Nephron (organoid): ENCODE results near the gene MED7.
A peak's percentile ranks its signal among the peaks of the same experiment; 100 is the strongest.

Source experiments
- H3K27ac Mint-ChIP-seq, 3 experiments: 2 replicates each; pipeline ENCODE4 v1.8.0; 2020; ENCODE audit warnings: mixed read lengths in 3 of 3, mild to moderate bottlenecking in 2 of 3, moderate library complexity in 1 of 3
- H3K27me3 Mint-ChIP-seq: 2 replicates; pipeline ENCODE4 v1.8.0; 2021; ENCODE audit warnings: low read depth, mild to moderate bottlenecking, moderate library complexity, mixed read lengths
- H3K36me3 Mint-ChIP-seq: 2 replicates; pipeline ENCODE4 v1.8.0; 2020; ENCODE audit warnings: low read depth, mixed read lengths
- H3K4me1 Mint-ChIP-seq: 2 replicates; pipeline ENCODE4 v1.8.0; 2020; ENCODE audit warnings: mixed read lengths
- H3K4me3 Mint-ChIP-seq, 3 experiments: 2 replicates each; pipeline ENCODE4 v1.8.0; 2020; ENCODE audit warnings: mild to moderate bottlenecking in 3 of 3, mixed read lengths in 3 of 3, moderate library complexity in 2 of 3
- H3K9me3 Mint-ChIP-seq: 2 replicates; pipeline ENCODE4 v1.8.0; 2020; ENCODE audit warnings: mixed read lengths
- TF ChIP-seq, protein P1 (sequence below), 3 experiments: fragments of 200-600 bp; sonication (generic); IDR thresholded peaks; one replicate each; pipeline ENCODE4 v1.5.0; 2021; ENCODE audit warnings: antibody characterized with exemption in 3 of 3; ENCODE audit not compliant: unreplicated experiment in 3 of 3

The MED7 gene

DNA sequence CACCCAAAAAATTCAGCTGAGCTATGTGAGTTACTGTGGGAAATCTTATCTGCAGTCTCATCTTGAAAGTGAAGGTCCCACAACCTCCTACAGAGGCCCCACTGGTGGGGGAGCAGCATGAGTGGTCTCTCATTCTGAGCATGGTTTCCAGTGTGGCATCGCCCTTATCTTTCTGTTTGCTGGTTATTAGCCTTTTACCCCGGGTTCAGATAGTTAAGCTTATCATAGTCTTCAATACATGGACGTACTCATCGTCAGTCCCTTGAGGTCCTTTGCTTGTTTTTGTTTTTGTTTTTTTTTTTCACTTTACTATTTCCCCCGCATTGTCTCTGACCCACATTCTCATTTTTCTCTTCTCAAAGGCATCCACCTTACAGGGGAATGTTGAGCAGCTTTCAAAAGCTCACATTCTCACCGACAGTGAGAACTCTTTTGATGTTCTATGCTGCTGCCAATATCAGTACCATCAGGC, 26.1 kb downstream of the MED7 start:
- Mint-ChIP-seq H3K36me3 (no peaks in the 10 kb centered on the region), H3K4me3 (no peak overlapping the region), H3K9me3 (peaks cover 7% of the 10 kb centered on the region), H3K4me1 (no peaks in the 10 kb centered on the region), H3K27ac (no peak overlapping the region), H3K27me3 (no peaks in the 10 kb centered on the region)
- TF ChIP-seq, protein P1, sequence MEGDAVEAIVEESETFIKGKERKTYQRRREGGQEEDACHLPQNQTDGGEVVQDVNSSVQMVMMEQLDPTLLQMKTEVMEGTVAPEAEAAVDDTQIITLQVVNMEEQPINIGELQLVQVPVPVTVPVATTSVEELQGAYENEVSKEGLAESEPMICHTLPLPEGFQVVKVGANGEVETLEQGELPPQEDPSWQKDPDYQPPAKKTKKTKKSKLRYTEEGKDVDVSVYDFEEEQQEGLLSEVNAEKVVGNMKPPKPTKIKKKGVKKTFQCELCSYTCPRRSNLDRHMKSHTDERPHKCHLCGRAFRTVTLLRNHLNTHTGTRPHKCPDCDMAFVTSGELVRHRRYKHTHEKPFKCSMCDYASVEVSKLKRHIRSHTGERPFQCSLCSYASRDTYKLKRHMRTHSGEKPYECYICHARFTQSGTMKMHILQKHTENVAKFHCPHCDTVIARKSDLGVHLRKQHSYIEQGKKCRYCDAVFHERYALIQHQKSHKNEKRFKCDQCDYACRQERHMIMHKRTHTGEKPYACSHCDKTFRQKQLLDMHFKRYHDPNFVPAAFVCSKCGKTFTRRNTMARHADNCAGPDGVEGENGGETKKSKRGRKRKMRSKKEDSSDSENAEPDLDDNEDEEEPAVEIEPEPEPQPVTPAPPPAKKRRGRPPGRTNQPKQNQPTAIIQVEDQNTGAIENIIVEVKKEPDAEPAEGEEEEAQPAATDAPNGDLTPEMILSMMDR (IDR thresholded peaks at IDR 0.05; ENCODE audit: unreplicated experiment in 3 of 3), result no peak

DNA sequence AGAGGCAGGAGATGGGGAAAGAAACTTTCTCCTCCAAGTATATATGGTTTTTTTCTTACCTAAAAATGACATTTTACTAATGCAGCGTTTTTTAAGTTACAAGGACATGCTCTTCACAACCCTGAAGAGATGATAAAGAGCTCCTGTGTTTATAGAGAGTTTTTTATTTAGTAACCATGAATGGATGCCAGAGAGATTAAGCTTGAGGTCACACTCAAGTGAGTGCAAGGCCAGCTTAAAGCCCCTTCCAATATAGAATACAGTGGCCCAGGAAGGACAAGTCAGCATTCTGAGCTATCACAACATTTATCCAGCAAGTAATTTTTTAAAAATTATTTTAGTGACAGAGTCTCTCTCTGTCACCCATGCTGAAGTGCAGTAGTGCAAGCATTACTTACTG, 27.2 kb downstream of the MED7 start:
- H3K4me1 Mint-ChIP-seq, result no peaks in the 10 kb centered on the region
- H3K36me3 Mint-ChIP-seq, result no peaks in the 10 kb centered on the region

DNA sequence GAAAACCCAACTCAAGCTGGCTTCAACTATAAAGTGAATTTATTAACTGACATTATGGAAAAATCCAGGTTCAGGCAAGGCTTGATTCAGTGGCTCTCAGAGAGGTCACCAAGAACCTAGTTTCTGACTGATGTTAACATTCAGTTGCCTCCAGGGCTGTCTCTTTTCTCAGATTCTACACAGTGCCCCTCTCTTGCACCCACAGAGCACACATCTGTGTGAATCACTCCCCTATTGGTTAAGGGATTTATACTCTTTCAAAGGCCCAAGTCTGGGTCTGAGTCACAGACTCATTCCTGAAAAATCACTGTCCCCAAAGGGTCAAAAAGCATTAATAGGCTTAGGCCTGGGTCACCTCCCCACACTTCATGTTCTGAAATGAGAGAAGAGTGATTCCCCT, 27.7 kb downstream of the MED7 start:
- H3K27me3 Mint-ChIP-seq, result no peaks in the 10 kb centered on the region
- no peaks in the 10 kb centered on the region for H3K36me3 Mint-ChIP-seq
- TF ChIP-seq, protein P1 (IDR thresholded peaks at IDR 0.05; ENCODE audit: unreplicated experiment in 3 of 3), result no peak
- H3K4me1 Mint-ChIP-seq, result no peaks in the 10 kb centered on the region
- H3K27ac Mint-ChIP-seq, result no peak overlapping the region
- no peak overlapping the region for H3K4me3 Mint-ChIP-seq
- H3K9me3 Mint-ChIP-seq, result peaks cover 3% of the 10 kb centered on the region

More for the DNA sequence above, 27.2 kb downstream of the MED7 start:
- H3K4me3 Mint-ChIP-seq, result no peak overlapping the region
- H3K9me3 Mint-ChIP-seq, result peaks cover 3% of the 10 kb centered on the region
- H3K27ac Mint-ChIP-seq, result no peak overlapping the region
- TF ChIP-seq, protein P1 (IDR thresholded peaks at IDR 0.05; ENCODE audit: unreplicated experiment in 3 of 3), result no peak
- no peaks in the 10 kb centered on the region for H3K27me3 Mint-ChIP-seq

DNA sequence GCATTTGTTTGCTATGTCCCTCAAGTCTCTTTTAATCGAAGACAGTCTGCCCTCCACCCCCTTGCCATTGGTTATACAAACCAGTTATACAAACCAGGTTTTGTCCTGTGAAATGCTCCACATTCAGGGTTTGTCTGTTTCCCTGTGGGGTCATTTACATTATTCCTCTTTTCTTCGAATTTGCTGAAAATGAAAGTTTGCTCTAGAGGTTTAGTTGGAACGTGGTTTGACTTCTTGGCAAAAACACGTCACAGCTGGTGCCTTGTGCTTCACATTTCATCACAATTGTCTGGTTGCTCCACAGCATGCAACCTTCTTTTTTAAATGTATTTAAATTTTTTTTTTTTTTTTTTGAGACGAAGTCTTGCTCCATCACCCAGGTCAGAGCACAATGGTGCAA, 29.7 kb downstream of the MED7 start:
- no peaks in the 10 kb centered on the region for H3K9me3 Mint-ChIP-seq
- no peaks in the 10 kb centered on the region for H3K36me3 Mint-ChIP-seq
- H3K4me1 Mint-ChIP-seq, result no peaks in the 10 kb centered on the region
- H3K4me3 Mint-ChIP-seq, result no peak overlapping the region
- no peaks in the 10 kb centered on the region for H3K27me3 Mint-ChIP-seq
- H3K27ac Mint-ChIP-seq, result no peak overlapping the region
- TF ChIP-seq, protein P1 (IDR thresholded peaks at IDR 0.05; ENCODE audit: unreplicated experiment in 3 of 3), result no peak

DNA sequence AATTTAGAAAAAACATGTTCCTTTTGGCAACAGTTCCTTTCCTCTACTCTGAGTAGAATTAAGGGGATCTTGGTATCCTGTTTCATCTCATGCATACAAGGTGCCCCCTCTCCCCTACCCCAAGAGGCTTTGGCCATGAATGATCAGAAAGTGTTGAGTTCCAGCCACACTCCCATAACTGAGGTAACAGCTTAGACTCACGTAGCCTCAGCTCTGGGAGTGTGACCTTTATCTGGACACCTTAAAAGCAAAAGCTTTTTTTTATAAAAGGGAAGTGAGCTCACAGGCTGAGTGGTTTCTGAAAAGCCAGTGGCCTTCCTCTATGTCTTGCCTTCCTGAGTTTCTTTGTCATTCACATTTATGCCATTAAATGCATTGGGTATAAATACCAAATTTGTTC, 32.9 kb downstream of the MED7 start:
- Mint-ChIP-seq H3K9me3 (no peaks in the 10 kb centered on the region), H3K4me3 (no peak overlapping the region), H3K36me3 (no peaks in the 10 kb centered on the region), H3K4me1 (peaks cover under 1% of the 10 kb centered on the region), H3K27ac (no peak overlapping the region), H3K27me3 (no peaks in the 10 kb centered on the region)
- TF ChIP-seq, protein P1 (IDR thresholded peaks at IDR 0.05; ENCODE audit: unreplicated experiment in 3 of 3), result no peak

DNA sequence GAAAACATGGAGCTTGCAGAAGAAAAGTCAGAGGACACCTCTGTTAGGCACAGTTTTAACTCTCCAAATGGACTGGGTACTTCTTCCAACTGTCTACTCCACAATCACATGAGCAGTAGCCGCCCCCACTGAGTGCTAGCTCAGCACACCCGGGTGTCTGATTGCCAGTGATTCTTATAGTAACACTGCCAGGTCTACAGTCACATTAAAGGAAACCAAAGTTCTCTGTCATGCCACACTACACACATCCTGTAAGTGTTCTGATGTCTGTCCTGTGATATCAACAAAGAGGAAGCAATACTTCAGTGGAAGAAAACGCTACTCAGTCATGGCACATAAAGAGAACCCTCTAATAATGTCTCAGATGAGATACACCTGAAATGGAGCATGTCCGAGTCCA, 33.7 kb downstream of the MED7 start, which contains the start of gene HAVCR2:
TSS of gene HAVCR2 (minus strand) at position 69 of the 400 bp plus-strand sequence. CDS start at position 8, 61 bp downstream.
- H3K4me3 Mint-ChIP-seq, result no peak within 1 kb of the TSS
- H3K36me3 Mint-ChIP-seq, result no peaks in the 10 kb centered on the region
- H3K27me3 Mint-ChIP-seq, result no peaks in the 10 kb centered on the region
- peak within 1 kb of the TSS in 1 of 3 experiments; percentile 14 for H3K27ac Mint-ChIP-seq
- TF ChIP-seq, protein P1 (IDR thresholded peaks at IDR 0.05; ENCODE audit: unreplicated experiment in 3 of 3), result no peak
- H3K4me1 Mint-ChIP-seq, result peaks cover 5% of the 10 kb centered on the region
- no peaks in the 10 kb centered on the region for H3K9me3 Mint-ChIP-seq
